NCI-H1417 (cell line): ENCODE results near the gene LITAFD.
"Not testable (repeated sequence)": the region's sequence is repeated elsewhere in the genome, so short reads cannot be mapped to it uniquely, and the experiment has no call there.

ENCODE experiments used
- DNase-seq, 3 experiments: peaks; one replicate each; lab custom pipeline; 2025; lab: John Stamatoyannopoulos, UW

LITAFD gene

DNA sequence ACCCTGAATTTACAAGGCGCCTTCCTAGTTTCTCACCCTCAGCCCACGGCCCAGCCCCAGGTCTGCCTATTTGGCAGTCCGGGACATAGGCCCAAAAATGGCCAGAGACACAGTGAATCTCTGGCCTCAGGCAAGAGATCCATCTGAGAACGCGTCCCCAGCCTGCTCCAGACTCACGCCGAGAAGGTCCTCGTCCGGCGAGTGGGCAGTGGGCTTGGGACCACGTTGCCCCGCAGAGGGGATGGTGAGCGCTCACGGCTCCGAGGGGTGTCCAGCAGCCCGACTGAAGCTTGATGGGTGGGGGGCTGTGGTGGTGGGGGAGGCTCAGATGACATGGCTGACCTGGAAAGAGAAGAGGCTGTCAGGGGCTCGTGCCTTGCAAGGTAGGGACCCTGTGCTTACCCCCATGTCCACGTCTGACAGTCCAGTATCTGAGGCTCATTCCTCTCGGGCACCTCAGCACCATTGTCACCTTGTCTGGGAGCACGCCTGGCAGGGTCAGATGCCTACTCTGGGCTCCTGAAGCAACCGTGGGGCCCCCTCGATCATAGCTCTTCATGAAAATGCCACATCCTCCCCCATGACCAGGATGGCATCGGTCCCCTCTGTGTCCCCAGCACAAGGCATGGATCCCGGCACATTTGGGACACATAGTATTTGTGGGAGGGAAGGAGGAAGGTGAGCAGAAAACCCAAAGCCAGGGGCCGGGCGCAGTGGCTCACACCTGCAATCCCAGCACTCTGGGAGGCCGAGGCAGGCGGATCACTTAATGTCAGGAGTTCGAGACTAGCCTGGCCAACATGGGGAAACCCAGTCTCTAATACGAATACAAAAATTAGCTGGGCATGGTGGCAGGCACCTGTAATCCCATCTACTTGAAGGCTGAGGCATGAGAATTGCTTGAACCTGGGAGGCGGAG lies 22.9 kb upstream of the LITAFD start:
- no peak for DNase-seq

DNA sequence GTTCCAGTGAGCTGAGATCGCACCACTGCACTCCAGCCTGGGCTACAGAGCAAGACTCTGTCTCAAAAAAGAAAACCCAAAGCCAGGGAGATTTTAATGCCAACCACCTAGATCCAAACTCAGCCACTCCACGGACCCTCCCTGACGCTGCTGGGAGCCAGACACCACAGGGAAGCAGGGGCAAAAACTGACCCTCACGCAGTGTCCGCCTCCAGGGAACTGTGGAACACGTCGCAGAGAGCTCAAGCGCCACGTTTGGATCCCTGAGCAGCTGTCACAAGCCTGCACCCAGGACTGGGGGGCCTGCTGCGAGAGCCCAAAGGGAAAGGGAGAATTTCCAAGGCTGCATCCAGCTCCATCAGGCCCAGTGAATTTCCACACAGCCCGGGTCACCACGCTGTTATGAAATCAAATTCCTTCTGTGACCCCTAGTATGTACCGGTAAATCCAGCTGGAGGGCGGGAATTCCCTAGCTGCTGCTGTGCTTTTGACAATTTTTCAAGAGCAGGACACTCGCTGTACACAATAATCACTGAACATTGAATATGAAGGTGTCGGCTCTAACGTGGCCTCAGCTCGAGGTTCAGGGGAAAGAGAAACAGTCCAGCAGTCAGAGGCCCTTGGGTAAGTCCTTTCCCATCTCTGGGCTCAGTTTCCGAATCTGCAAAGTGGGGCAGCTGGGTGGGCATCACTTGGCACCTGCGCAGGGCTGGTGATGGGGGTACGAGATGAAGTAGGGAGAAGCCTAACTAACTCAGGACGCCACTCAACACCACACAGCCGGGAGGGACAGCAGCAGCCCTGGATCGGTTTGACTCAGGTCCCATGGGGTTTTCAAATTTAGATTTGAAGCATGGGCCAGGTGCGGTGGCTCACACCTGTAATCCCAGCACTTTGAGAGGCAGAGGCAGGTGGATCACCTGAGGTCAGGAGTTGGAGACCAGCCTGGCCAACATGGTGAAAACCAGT lies 22.0 kb upstream of the LITAFD start:
- DNase-seq: no peak

DNA sequence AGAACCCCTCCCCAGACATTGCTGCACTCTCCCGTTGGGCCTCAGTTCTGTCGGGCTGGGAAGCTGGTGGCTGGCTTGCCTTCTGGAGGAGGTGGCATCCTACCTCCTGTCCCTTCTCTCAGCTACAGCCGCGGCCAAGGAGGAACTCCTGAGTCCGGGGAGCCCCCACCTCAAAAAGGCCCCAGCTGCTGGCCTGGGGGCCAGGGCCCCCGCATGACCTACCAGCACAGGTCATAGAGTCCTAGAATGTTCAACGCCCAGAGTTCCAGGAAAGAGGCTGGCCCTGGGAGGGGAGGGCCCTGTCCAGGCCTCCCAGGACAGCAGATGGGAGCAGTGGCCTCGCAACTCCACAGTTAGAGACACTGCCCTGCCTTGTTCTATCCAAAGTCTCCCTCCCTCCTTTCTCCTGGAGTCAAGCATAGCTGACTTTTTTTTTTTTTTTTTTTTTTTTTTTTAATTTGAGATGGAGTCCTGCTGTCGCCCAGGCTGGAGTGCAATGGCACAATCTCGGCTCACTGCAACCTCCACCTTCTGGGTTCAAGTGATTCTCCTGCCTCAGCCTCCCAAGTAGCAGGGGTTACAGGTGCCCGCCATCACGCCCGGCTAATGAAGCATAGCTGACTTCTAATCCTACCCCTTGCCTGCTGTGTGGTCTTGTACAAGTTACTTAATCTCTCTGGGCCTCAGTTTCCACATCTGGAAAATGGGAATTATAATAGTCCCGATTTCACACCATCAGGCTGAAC lies 20.4 kb upstream of the LITAFD start:
- no peak for DNase-seq

DNA sequence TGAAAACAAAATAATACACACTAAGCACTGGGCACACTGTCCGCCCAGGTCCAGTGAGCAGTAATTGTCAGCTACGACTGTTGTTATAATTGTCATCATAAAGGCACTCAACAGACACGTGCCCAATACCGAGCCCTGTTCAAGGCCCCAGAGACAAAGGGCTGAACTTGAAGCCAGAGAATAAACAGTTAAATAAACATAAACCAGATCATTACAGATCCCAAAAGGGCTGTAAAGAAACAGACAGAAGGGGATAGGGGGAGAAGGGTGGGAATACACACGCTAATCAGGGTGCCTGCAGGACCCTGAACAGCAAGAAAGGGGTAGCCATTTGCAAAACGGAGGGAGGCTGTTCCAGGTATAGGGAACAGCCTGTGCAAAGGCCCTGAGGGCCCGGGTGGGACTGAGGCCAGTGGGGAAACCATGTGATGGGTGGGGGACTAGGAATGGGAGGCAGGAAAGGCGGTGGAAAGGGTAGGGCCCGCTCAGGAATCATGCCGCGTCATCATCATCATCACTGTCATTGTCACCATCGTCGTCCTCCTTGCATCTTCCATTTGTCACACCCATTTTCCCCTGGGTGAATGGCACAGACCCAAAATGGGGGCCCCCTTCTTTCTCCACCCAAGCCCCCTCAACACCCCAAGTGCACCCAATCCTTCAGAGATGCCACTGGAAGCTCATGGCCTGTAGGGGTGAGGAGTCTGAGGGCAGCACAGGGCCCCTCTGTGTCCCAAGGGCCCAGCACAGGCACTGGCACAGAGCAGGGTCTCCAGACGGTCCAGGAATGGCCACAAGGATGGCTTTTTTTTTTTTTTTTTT lies 19.6 kb upstream of the LITAFD start:
- no peak for DNase-seq

GRCh38 chr16:8863594-8864424 lies 18.3 kb upstream of the LITAFD start:
- no peak for DNase-seq

DNA sequence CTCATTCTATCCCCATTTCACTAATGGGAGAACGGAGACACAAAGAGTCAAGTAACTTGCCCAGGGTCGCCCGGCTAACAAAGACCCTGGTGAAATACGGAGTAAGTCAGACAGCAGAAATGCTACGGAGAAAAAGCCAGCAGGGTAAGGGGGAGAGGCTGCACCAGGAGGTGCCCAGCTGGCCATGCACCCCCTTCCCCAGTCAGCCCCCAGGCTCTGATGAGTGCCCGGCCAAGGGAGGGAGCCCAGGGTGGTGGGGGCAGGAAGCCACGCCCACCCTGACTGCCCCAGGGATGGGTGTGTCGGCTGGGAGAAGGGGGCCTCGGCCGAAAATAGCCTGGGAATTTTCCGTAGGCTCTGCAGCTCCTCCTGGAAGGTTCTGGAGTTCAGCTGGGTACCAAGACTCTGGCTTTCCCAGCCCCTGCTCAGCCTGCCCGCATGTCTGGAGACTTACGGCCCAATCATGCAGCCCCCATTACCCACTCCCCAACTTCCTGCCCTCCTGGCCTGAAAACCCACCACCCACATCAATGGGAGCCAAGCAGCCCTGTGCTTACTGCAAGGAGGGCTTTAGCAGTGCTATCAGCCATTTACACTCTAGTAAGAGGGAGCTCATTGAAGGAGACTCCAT lies 17.6 kb upstream of the LITAFD start:
- no peak for DNase-seq

GRCh38 chr16:8865145-8865882 lies 16.8 kb upstream of the LITAFD start:
- DNase-seq: no peak

DNA sequence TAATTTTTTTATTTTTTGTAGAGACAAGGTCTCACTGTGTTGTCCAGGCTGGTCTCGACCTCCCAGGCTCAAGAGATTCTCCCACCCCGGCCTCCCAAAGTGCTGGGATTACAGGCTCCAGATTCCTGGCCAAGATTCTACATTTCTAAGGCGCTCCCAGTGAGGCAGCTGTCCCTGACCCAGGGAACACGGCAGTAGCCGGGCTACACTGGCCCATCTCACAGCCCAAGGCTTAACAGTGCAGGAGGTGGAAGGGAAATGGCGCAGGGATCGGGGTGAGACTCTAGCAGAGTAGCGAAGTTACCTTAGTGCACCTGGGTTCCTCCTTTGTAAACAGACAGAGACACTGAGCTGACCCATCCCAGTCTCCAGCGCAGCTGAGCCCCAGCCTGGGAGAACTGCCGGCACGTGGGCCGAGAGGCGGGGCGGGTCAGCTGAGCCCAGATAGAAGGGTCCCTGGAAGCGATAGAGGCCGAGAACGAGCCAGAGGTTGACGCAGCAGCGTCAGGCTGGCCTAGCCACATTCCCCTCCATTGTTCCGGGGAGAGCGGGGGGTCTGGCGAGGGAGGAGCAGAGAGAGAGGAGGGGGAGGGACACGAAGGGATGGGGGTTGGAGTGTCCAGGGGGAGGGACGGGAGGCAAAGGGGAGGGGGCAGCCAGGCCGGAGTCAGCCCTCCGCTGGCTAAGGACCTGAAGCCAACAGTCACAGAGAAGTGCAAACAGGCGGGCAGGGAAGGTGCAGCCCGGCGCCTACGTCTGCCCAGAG lies 15.8 kb upstream of the LITAFD start:
- DNase-seq: peak; percentile 4 to 68 (median 42)

GRCh38 chr16:8866884-8867215 lies 15.3 kb upstream of the LITAFD start:
- DNase-seq: peak in 1 of 3 experiments; percentile 42

DNA sequence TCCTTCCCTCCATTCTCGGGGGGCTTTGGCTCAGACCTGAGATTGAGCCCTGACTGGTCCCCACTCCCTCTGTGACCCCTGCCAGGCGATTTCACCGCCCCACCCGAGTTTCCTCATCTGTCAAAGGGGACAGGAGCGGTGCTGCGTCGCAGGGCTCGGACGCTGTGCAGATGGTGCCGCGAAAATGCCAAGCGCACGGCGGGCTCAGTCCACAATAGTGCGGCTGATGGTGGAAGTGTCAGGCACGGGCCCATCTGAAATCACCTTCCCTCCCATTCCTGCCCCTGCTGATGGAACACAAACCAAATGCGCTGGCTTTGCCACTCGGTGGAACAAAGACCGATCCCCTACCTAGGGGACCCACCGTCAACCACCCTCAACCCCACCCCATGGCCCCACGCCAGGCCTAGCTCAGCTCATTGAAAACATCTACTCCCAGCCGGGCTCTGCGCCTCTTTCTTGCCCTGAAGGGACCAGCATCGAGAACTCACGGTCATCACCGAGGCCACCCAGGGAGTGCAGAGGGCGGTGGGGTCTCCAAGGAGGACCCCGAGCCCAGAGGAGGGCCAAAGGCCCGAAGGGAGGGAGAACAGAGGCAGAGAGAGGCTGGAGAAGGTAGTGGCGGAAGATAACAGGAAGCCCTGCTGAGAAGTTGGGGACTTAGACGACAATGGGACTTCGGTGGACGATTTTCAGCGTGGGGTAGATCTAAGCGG lies 14.8 kb upstream of the LITAFD start:
- DNase-seq: peak in 2 of 3 experiments; percentile 51 to 67

DNA sequence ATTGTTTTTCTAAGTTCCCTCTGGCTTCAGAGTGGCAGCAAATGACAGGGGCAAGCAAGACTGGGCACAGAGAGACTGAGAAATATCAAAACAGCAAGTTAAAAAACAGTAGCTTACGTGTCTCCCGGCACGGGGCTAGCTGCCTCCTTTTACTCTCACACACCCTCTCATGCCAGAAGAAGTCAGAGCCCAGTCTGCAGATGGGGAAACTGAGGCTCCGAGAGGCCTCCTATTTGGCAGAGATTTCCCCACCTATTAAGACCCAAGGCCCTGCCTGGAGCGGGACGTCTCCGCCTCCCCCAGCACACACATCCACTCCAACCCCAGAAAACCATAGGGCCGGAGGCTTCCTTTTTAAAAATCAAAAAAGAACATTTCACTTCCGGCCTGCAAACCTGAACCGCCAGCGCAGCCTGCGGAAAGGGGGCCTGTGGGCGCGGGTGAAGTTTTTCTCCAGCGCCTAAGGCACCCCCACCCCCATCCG lies 14.2 kb upstream of the LITAFD start:
- no peak for DNase-seq

DNA sequence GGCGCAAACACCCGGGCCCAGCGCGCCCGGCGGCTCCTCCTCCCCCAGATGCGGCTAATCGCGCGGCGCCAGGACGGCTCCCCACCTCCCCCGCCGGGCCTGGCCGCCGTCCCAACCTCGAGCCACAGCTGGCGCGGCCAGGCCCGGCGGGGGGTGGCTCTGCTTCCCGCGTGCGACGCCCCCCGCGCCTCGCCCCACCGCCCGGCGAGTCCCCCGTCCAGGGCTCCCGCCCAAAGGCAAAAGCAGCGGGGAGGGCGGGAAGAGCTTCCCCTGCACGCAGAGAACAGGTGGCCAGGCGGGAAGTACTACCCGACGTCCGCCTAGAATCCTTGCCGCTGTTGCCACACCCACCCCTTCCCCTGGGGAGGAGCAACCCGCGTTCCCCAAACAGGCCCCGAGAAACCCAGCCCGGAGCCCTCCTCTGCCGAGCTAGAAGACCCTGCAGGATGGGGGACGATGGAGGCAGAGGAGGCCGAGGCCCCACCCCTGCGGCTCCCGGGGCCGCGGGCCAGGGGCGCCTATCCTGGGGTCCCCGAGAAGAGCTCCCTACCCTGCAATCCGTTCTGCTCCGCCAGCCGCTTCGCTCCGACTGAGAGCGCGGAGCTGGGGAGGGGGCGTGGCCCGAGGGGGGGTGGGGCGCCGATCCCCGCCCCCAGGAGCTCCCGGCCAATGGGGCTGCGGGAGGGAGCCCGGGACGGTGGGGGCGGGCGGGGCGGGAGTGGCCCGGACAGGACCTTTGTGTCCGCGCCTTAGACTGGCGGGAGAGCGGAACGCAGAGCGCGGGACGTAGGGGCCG lies 13.5 kb upstream of the LITAFD start, which contains the start of gene CARHSP1:
TSS of gene CARHSP1 (minus strand) at position 591 of the 796 bp plus-strand sequence. CDS start 9,678 bp downstream, outside the sequence.
- DNase-seq: peak; percentile 83 to 93 (median 92)

- DNase-seq: no peak
Observed at GRCh38 chr16:8869212-8869987, 12.8 kb upstream of the LITAFD start.

DNA sequence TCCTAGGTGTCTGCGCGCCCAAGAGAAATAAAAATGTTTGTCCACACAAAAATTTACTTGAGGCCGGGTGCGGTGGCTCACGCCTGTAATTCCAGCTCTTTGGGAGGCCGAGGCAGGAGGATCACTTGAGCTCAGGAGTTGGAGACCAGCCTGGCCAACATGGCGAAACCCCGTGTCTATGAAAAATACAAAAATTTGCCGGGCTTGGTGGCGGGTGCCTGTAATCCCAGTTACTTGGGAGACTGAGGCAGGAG lies 12.2 kb upstream of the LITAFD start:
- DNase-seq: not testable (repeated sequence)

DNA sequence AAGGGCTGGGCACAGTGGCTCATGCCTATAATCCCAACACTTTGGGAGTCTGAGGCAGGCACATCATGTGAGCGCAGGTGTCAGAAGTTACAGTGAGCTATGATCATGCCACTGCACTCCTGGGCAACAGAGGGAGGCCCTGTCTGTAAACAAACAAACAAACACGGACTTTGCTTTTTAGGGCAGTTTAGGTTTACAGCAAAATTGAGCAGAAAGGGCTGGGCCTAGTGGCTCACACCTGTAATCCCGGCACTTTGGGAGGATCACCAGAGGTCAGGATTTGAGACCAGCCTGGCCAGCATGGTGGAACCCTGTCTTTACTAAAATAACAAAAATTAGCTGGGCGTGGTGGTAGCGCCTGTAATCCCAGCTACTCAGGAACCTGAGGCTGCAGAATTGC lies 10.1 kb upstream of the LITAFD start:
- no peak for DNase-seq
